GM12878 (cell line): ENCODE data around the gene SERPINF2. TPM values are rescaled to one million over a fixed set of nuclear protein-coding genes. Genes with fewer than 3 reads are reported as not detected.

ENCODE experiments used
- ATAC-seq: fragments of 200-7000 bp; cut with Tn5 transposase; 3 replicates; pipeline ENCODE4 v1.9.1; 2020; ENCODE audit warnings: mild to moderate bottlenecking, moderate library complexity
- BruUV-seq: library from RNA; stranded (reverse); fragments of 400-500 nt; replicated peaks from 2 replicates; lab custom pipeline; 2021; lab: Mats Ljungman, UMichigan
- CTCF ChIA-PET: fragments of 300-600 bp; sonication (Branson Sonifier 250); formaldehyde crosslinking; extraction: SDS; loops from one replicate; lab custom pipeline; 2021; ENCODE audit warnings: inconsistent platforms; lab: Yijun Ruan, JAX
- POLR2A ChIA-PET: fragments of 350-600 bp; formaldehyde crosslinking; extraction: SDS; loops from one replicate; lab custom pipeline; 2021; ENCODE audit warnings: inconsistent platforms; lab: Charles Lee
- RAD21 ChIA-PET: fragments of 300-600 bp; sonication (Branson Sonifier 250); formaldehyde crosslinking; loops from one replicate; lab custom pipeline; 2023; ENCODE audit warnings: antibody characterized with exemption; ENCODE audit not compliant: unreplicated experiment; lab: Charles Lee
- SMC1A ChIA-PET: fragments of 300-600 bp; sonication (Branson Sonifier 250); formaldehyde crosslinking; loops from one replicate; lab custom pipeline; 2023; ENCODE audit not compliant: unreplicated experiment, uncharacterized antibody; lab: Charles Lee
- DNase-seq: peaks from one replicate; pipeline ENCODE4 v3.0.0-alpha.2; 2011; ENCODE audit warnings: low read depth, low spot score
- FAIRE-seq: peaks from 3 replicates; lab custom pipeline; 2011; peaks lifted over from hg19 to GRCh38; lab: Jason Lieb, UNC
- H2AFZ ChIP-seq: 2 replicates; pipeline ENCODE4 v1.6.0; 2011; ENCODE audit warnings: low read depth, low read length, control low read depth; ENCODE audit not compliant: control insufficient read depth
- H3K27ac ChIP-seq: 2 replicates; pipeline ENCODE4 v1.5.1; 2011; ENCODE audit warnings: control low read depth; ENCODE audit not compliant: control insufficient read depth, insufficient read depth
- H3K27me3 ChIP-seq, 2 experiments: replicated peaks in 1 of 2; 2 replicates each; pipeline versions ENCODE4 v1.6.0 to v1.6.1; 2011; ENCODE audit warnings: low read length in 1 of 2; ENCODE audit not compliant: control insufficient read depth in 2 of 2, insufficient read depth in 2 of 2
- H3K36me3 ChIP-seq, 2 experiments: 2 replicates each; pipeline ENCODE4 v1.5.1; 2011; ENCODE audit warnings: low read length in 1 of 2; ENCODE audit not compliant: control insufficient read depth in 2 of 2, insufficient read depth in 2 of 2
- H3K4me1 ChIP-seq: 2 replicates; pipeline ENCODE4 v1.6.1; 2011; ENCODE audit warnings: mild to moderate bottlenecking, low read length, moderate library complexity, mixed read lengths; ENCODE audit not compliant: control insufficient read depth, insufficient read depth
- H3K4me2 ChIP-seq: 2 replicates; pipeline ENCODE4 v1.6.0; 2011; ENCODE audit warnings: control low read depth; ENCODE audit not compliant: control insufficient read depth, insufficient read depth
- H3K4me3 ChIP-seq: fragments of 200-600 bp; sonication (generic); 2 replicates; pipeline ENCODE4 v1.5.1; 2016
- H3K79me2 ChIP-seq: 2 replicates; pipeline ENCODE4 v1.6.0; 2011; ENCODE audit warnings: low read length; ENCODE audit not compliant: control insufficient read depth, insufficient read depth
- H3K9ac ChIP-seq: 2 replicates; pipeline ENCODE4 v1.8.0; 2011; ENCODE audit warnings: low read length, control low read depth, mixed read lengths; ENCODE audit not compliant: control insufficient read depth, insufficient read depth
- H3K9me3 ChIP-seq: replicated peaks from 3 replicates; pipeline ENCODE4 v1.5.1; 2011; ENCODE audit warnings: mild to moderate bottlenecking, low read length; ENCODE audit not compliant: control insufficient read depth, insufficient read depth
- H4K20me1 ChIP-seq: 2 replicates; pipeline ENCODE4 v1.6.0; 2011; ENCODE audit not compliant: control insufficient read depth, insufficient read depth
- ATF3 ChIP-seq: IDR thresholded peaks from 2 replicates; pipeline ENCODE4 v1.6.1; 2011; ENCODE audit warnings: low read depth, mild to moderate bottlenecking, low read length, moderate library complexity, borderline replicate concordance; ENCODE audit errors: extremely low read depth
- CBX3 ChIP-seq: fragments of 200-600 bp; sonication (generic); IDR thresholded peaks from 2 replicates; pipeline ENCODE4 v1.6.1; 2016; ENCODE audit warnings: low read depth, borderline replicate concordance
- CHD2 ChIP-seq: IDR thresholded peaks from 2 replicates; pipeline ENCODE4 v1.6.1; 2011; ENCODE audit warnings: low read depth, low read length, improper control_type of control experiment, borderline replicate concordance
- ESRRA ChIP-seq: IDR thresholded peaks from 2 replicates; pipeline ENCODE4 v1.6.1; 2012; ENCODE audit warnings: mild to moderate bottlenecking, low read length, improper control_type of control experiment
- EZH2 ChIP-seq: IDR thresholded peaks from 2 replicates; pipeline ENCODE4 v1.6.1; 2012; ENCODE audit warnings: low read depth, mild to moderate bottlenecking, control low read depth, inconsistent platforms, low read length, borderline replicate concordance; ENCODE audit not compliant: control insufficient read depth
- GATAD2B ChIP-seq: fragments of 450-650 bp; conservative IDR thresholded peaks from 2 replicates; pipeline ENCODE4 v1.6.1; 2017; ENCODE audit warnings: low read depth, mild to moderate bottlenecking, moderate library complexity
- HDGF ChIP-seq: fragments of 450-650 bp; IDR thresholded peaks from 2 replicates; pipeline ENCODE4 v1.6.1; 2016; ENCODE audit warnings: antibody characterized with exemption
- KLF5 ChIP-seq: fragments of 450-650 bp; IDR thresholded peaks from 2 replicates; pipeline ENCODE4 v1.6.1; 2014; ENCODE audit warnings: mild to moderate bottlenecking; ENCODE audit not compliant: partially characterized antibody
- LARP7 ChIP-seq: fragments of 450-650 bp; IDR thresholded peaks from 2 replicates; pipeline ENCODE4 v1.6.1; 2017; ENCODE audit warnings: mild to moderate bottlenecking
- MXI1 ChIP-seq: fragments of 150-350 bp; IDR thresholded peaks from 2 replicates; pipeline ENCODE4 v1.6.1; 2011; ENCODE audit warnings: low read depth, mild to moderate bottlenecking, inconsistent platforms, low read length, improper control_type of control experiment
- NFIC ChIP-seq: IDR thresholded peaks from 2 replicates; pipeline ENCODE4 v1.6.1; 2012; ENCODE audit warnings: low read depth, mild to moderate bottlenecking, inconsistent platforms, low read length, moderate library complexity
- NFXL1 ChIP-seq: fragments of 450-650 bp; IDR thresholded peaks from 2 replicates; pipeline ENCODE4 v1.6.1; 2017; ENCODE audit warnings: antibody characterized with exemption, mild to moderate bottlenecking, borderline replicate concordance
- RAD21 ChIP-seq: IDR thresholded peaks from 2 replicates; pipeline ENCODE4 v1.6.1; 2011; ENCODE audit warnings: mild to moderate bottlenecking, low read depth, low read length, moderate library complexity; ENCODE audit not compliant: insufficient read depth
- RCOR1 ChIP-seq: conservative IDR thresholded peaks from 2 replicates; pipeline ENCODE4 v1.6.1; 2012; ENCODE audit warnings: low read depth, low read length, improper control_type of control experiment
- SKIL ChIP-seq: fragments of 450-650 bp; IDR thresholded peaks from 2 replicates; pipeline ENCODE4 v1.6.1; 2017; ENCODE audit warnings: mild to moderate bottlenecking, low read depth, inconsistent platforms; ENCODE audit not compliant: poor library complexity, severe bottlenecking
- SMARCA5 ChIP-seq: fragments of 450-650 bp; IDR thresholded peaks from 2 replicates; pipeline ENCODE4 v1.6.1; 2017; ENCODE audit warnings: mild to moderate bottlenecking
- SREBF1 ChIP-seq: IDR thresholded peaks from 2 replicates; pipeline ENCODE4 v1.6.1; 2012; ENCODE audit warnings: mild to moderate bottlenecking, low read length
- ZBTB40 ChIP-seq: fragments of 450-650 bp; IDR thresholded peaks from 2 replicates; pipeline ENCODE4 v1.6.1; 2016; ENCODE audit warnings: mild to moderate bottlenecking, moderate library complexity, borderline replicate concordance
- ZNF24 ChIP-seq: fragments of 450-650 bp; IDR thresholded peaks from 2 replicates; pipeline ENCODE4 v1.6.1; 2017; ENCODE audit warnings: antibody characterized with exemption, mild to moderate bottlenecking
- WGBS: methylation state at CpG from one replicate; pipeline ENCODE4 v1.1.6; 2016; ENCODE audit warnings: low lambda C conversion rate; ENCODE audit not compliant: insufficient replicate concordance, insufficient coverage; ENCODE audit errors: missing lambda C conversion rate; 5-methylcytosine and 5-hydroxymethylcytosine counted together
- in situ Hi-C: fragments of 300-500 bp; cut with MboI; formaldehyde crosslinking; loops from 9 replicates; pipeline ENCODE4 v1.14.3; 2018; ENCODE audit warnings: mixed read lengths
- intact Hi-C: fragments of 100-400 bp; cut with micrococcal nuclease; formaldehyde crosslinking; loops from one replicate; pipeline ENCODE4 v1.14.2; 2022; ENCODE audit not compliant: unreplicated experiment
- polyA plus RNA-seq, 11 experiments: library from polyadenylated mRNA; depleted of rRNA in 4 of 11; unstranded in 6 of 11; stranded (reverse) in 5 of 11; fragments of >200 nt; fragmentation: Nextera tagmentation in 4 of 11; fragmentation: Illumina TruSeq in 1 of 11; extraction: Ambion mirVana in 4 of 11; extraction: Trizol in 1 of 11; gene quantifications; 1 replicate in 1 of 11; 2 replicates in 10 of 11; pipeline versions ENCODE4 v1.2.1 to v1.2.3, GENCODE V29; 2011 to 2016; ENCODE audit warnings: inconsistent platforms in 2 of 11, missing spikeins in 2 of 11, low read depth in 1 of 11
- total RNA-seq, 4 experiments: library from RNA; depleted of rRNA in 3 of 4; stranded (reverse); fragments of >200 nt in 3 of 4; fragmentation: Illumina TruSeq in 1 of 4; extraction: Trizol in 1 of 4; gene quantifications; 2 replicates each; pipeline versions ENCODE4 v1.2.1 to v1.2.3, GENCODE V29; 2013 to 2021

SERPINF2 gene
- total and polyA plus RNA-seq, 10 of the 15 experiments (the other 5 are each of a cell fraction or from before 2014, with no cell fraction given) = 0.04 to 0.21 (median 0.12) TPM; not detected in 6

DNA sequence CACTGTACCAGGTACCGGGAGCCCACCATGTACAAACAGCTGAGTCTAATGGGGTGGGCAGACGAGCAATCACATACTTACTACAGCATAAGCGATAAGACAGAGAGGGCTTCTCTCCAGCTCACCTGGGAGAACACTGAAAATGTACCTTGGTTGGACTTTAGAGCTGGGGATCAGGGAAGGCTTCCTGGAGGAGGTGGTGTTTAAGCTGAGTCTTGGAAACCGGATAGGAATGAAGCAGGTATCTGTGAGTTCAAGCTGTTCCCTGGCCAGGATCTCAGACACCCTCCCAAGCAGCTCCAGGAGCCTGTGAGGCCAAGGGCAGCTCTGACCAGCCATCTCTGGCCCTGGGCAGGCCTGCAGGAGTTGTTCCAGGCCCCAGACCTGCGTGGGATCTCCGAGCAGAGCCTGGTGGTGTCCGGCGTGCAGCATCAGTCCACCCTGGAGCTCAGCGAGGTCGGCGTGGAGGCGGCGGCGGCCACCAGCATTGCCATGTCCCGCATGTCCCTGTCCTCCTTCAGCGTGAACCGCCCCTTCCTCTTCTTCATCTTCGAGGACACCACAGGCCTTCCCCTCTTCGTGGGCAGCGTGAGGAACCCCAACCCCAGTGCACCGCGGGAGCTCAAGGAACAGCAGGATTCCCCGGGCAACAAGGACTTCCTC is 11.2 kb downstream of the SERPINF2 start:
- Histone ChIP-seq H3K4me2 (no peak overlapping the region), H3K9ac (no peak overlapping the region), H2AFZ (no peak overlapping the region), H3K4me3 (no peak overlapping the region), H3K27ac (no peak overlapping the region), H3K9me3 (no peaks in the 10 kb centered on the region), H3K27me3 (no peaks in the 10 kb centered on the region), H3K4me1 (no peaks in the 10 kb centered on the region), H4K20me1 (no peaks in the 10 kb centered on the region), H3K79me2 (no peaks in the 10 kb centered on the region), H3K36me3 (no peaks in the 10 kb centered on the region)
- SMC1A ChIA-PET = interaction anchor here (0.9 to 1.9 kb wide), 2 partner anchors 12 to 30 kb away, joined by 4 to 5 read pairs; no protein-coding TSS in a partner anchor
- RAD21 ChIA-PET = no interaction called here
- FAIRE-seq (no peak), ATAC-seq (no peak), DNase-seq (no peak)
- in situ Hi-C loops = no loop called here
- POLR2A ChIA-PET = no interaction called here
- BruUV-seq = no TSS peak
- intact Hi-C loops = no loop called here
- CTCF ChIA-PET = interaction anchor here (0.6 to 1.6 kb wide), 4 partner anchors 12 to 112 kb away, joined by 3 to 4 read pairs (median 3); no protein-coding TSS in a partner anchor
- WGBS = 46% methylated on average over 23 of the region's 23 CpGs
- TF ChIP-seq RCOR1 (no peak), ESRRA (no peak), EZH2 (no peak), NFXL1 (no peak), SREBF1 (no peak), ZBTB40 (no peak), NFIC (no peak), ATF3 (no peak), ZNF24 (no peak), KLF5 (no peak), GATAD2B (no peak), SMARCA5 (no peak), SKIL (no peak), HDGF (no peak), RAD21 (no peak), CHD2 (no peak), LARP7 (no peak), CBX3 (no peak), MXI1 (no peak)
